Lower lobe of right lung (tissue), 2 donors: ENCODE data around the gene KAT2B. TPM values are rescaled to one million over a fixed set of nuclear protein-coding genes. Genes with fewer than 3 reads are reported as not detected.
A peak's percentile ranks its signal among the peaks of the same experiment; 100 is the strongest.
"Not testable (repeated sequence)": the region's sequence is repeated elsewhere in the genome, so short reads cannot be mapped to it uniquely, and the experiment has no call there.

Experiments
- ATAC-seq, 2 donors: fragments of 200-7000 bp; cut with Tn5 transposase; one replicate each; pipeline ENCODE4 v1.9.1; 2020 to 2022; ENCODE audit warnings: mild to moderate bottlenecking in 2 of 2, moderate library complexity in 2 of 2
- DNase-seq: peaks from one replicate; pipeline ENCODE4 v3.0.0-alpha.2; 2020
- H3K27ac ChIP-seq: fragments of 200-600 bp; one replicate; pipeline ENCODE4 v1.8.0; 2022
- H3K27me3 ChIP-seq: fragments of 200-600 bp; one replicate; pipeline ENCODE4 v1.8.0; 2022; ENCODE audit warnings: low read depth
- H3K36me3 ChIP-seq: fragments of 200-600 bp; one replicate; pipeline ENCODE4 v1.8.0; 2022; ENCODE audit warnings: mild to moderate bottlenecking
- H3K4me1 ChIP-seq: fragments of 200-600 bp; one replicate; pipeline ENCODE4 v1.8.0; 2022
- H3K4me3 ChIP-seq: fragments of 200-600 bp; one replicate; pipeline ENCODE4 v1.8.0; 2022; ENCODE audit warnings: mild to moderate bottlenecking
- H3K9me3 ChIP-seq: fragments of 200-600 bp; one replicate; pipeline ENCODE4 v1.8.0; 2022
- CTCF ChIP-seq: fragments of 200-600 bp; IDR thresholded peaks from one replicate; pipeline ENCODE4 v1.8.0; 2022; ENCODE audit warnings: antibody characterized with exemption, mild to moderate bottlenecking
- intact Hi-C: fragments of 100-400 bp; cut with DNase I; formaldehyde crosslinking; loops from one replicate; pipeline ENCODE4 v1.11.0; 2022
- total RNA-seq: library from RNA; stranded (reverse); fragmentation: NEBNext Ultra II Directional; extraction: Animal tissue kit (Norgen Biotek cat#: 25700); gene quantifications from one replicate; pipeline ENCODE4 v1.2.1, GENCODE V29; 2021
- donor health status: DM: no; HTN: yes; CAD: no; lungs with severe emphysema.

Gene KAT2B
- total RNA-seq, 1 donor from 2014 or later, result 41.4 TPM

DNA sequence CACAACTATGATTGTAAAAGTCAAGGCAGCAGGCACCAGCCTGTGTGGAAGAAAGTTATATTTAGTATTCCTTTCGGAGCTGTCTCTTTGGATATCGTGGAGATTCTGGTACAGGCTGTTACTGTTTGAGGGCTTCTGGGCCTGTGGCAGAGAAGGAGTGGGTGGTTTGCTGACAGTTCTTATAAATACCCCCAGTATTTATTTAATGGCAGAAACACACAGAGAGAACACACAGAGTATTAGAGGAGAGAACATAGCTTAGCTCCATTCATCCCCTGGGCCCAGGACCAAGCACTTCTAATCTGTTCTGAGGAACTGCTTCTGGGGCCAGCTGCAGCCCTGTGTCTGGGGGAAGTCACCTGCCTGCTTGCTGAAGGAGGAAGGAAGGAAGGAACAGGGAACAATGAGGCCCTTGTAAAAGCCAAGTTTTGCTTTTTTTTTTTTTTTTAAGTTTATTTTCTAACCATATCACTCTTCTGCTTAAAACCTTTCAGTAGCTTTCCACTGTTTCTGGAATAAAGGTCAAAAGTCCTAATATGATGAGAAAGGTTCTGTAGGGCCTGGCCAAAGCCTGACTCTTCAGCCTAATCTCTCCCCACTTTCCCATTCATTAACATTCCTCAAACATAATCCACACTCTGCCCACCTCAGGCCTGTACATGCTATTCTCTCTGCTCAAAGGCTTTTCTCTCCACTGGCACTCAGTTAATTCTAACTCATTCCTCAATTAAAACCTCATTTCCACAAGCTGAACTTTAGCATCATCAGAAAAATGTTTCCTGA, 16.4 kb upstream of the KAT2B start:
- peak; percentile 42 to 68 for ATAC-seq

GRCh38 chr3:20027136-20027535, 13.1 kb upstream of the KAT2B start:
- Histone ChIP-seq H3K4me1 (peaks cover 23% of the 10 kb centered on the region), H3K36me3 (no peaks in the 10 kb centered on the region), H3K27ac (no peak overlapping the region), H3K27me3 (no peaks in the 10 kb centered on the region), H3K9me3 (no peaks in the 10 kb centered on the region), H3K4me3 (no peak overlapping the region)
- no peak for DNase-seq
- no peak for ATAC-seq
- intact Hi-C loops, result no loop called here
- TF ChIP-seq CTCF, result no peak

More for the DNA sequence above, 16.4 kb upstream of the KAT2B start:
- Histone ChIP-seq H3K4me1 (peaks cover 23% of the 10 kb centered on the region), H3K9me3 (no peaks in the 10 kb centered on the region), H3K36me3 (no peaks in the 10 kb centered on the region), H3K27me3 (no peaks in the 10 kb centered on the region), H3K27ac (peak overlapping the region; percentile 41), H3K4me3 (no peak overlapping the region)
- intact Hi-C loops, result no loop called here
- no peak for TF ChIP-seq CTCF
- no peak for DNase-seq

GRCh38 chr3:20028905-20029331, 11.3 kb upstream of the KAT2B start:
- no peaks in the 10 kb centered on the region for H3K36me3 ChIP-seq
- DNase-seq, result no peak
- no peaks in the 10 kb centered on the region for H3K9me3 ChIP-seq
- TF ChIP-seq CTCF, result no peak
- H3K27me3 ChIP-seq, result no peaks in the 10 kb centered on the region
- intact Hi-C loops, result no loop called here
- no peak overlapping the region for H3K4me3 ChIP-seq
- ATAC-seq, result no peak
- H3K4me1 ChIP-seq, result peaks cover 6% of the 10 kb centered on the region
- H3K27ac ChIP-seq, result no peak overlapping the region

DNA sequence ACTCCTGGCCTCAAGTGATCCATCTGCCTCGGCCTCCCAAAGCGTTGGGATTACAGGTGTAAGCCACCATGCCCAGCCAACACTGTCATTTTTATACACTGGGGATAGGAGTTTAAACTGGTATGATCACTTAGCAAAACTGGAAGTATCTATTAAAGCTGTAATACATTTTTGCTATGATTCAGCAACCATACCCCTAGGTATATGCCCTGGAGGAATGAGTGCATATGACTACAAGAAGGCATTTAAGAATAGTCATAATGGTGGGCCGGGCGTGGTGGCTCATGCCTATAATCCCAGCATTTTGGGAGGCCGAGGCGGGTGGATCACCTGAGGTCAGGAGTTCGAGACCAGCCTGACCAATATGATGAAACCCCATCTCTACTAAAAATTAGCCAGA, 8.3 kb upstream of the KAT2B start:
- H3K27ac ChIP-seq, intact Hi-C loops: not testable (repeated sequence)

GRCh38 chr3:20035019-20035418, 5.2 kb upstream of the KAT2B start:
- intact Hi-C loops, result no loop called here
- DNase-seq (no peak), ATAC-seq (no peak)
- Histone ChIP-seq H3K9me3 (no peaks in the 10 kb centered on the region), H3K4me1 (peaks cover 9% of the 10 kb centered on the region), H3K27ac (no peak overlapping the region), H3K36me3 (no peaks in the 10 kb centered on the region), H3K4me3 (no peak overlapping the region), H3K27me3 (no peaks in the 10 kb centered on the region)
- TF ChIP-seq CTCF, result no peak

More for the DNA sequence above, 8.3 kb upstream of the KAT2B start:
- not testable (repeated sequence) for H3K36me3 ChIP-seq, H3K27me3 ChIP-seq, H3K4me3 ChIP-seq, ATAC-seq, H3K9me3 ChIP-seq, H3K4me1 ChIP-seq, DNase-seq

GRCh38 chr3:20037255-20037996, 2.8 kb upstream of the KAT2B start:
- H3K27ac ChIP-seq, result no peak overlapping the region
- intact Hi-C loops, result no loop called here
- no peak for ATAC-seq

More at GRCh38 chr3:20037255-20037996, 2.8 kb upstream of the KAT2B start:
- H3K27me3 ChIP-seq, result no peaks in the 10 kb centered on the region
- no peaks in the 10 kb centered on the region for H3K9me3 ChIP-seq
- H3K4me3 ChIP-seq, result no peak overlapping the region
- H3K36me3 ChIP-seq, result no peaks in the 10 kb centered on the region
- DNase-seq, result no peak
- no peak for TF ChIP-seq CTCF
- H3K4me1 ChIP-seq, result peaks cover 19% of the 10 kb centered on the region
